Measurements from ENCODE around the gene FAM236B. TPM values are rescaled to one million over a fixed set of nuclear protein-coding genes. Genes with fewer than 3 reads are reported as not detected.
"Not testable (repeated sequence)": the region's sequence is repeated elsewhere in the genome, so short reads cannot be mapped to it uniquely, and the experiment has no call there.

Gene FAM236B
- total RNA-seq (2022) = not detected in 2 replicates
- Bru-seq, nascent RNA = not detected
- BruChase-seq, experiment 1, labeled RNA remaining after a 6-hour chase = not detected
- BruChase-seq, experiment 2, labeled RNA remaining after a 2-hour chase = not detected
- long read RNA-seq = 0 reads

GRCh38 chrX:72782560-72782959, at the start of gene FAM236B:
Gene FAM236B, minus strand, starts transcription at chrX:72782660. Its CDS starts 100 bp downstream, at chrX:72782560.
- H3K27me3 Mint-ChIP-seq (ENCODE audit: unreplicated experiment); H3K27ac Mint-ChIP-seq (ENCODE audit: unreplicated experiment); H3K36me3 Mint-ChIP-seq (ENCODE audit: insufficient read depth, unreplicated experiment); intact Hi-C loops (cut with micrococcal nuclease; ENCODE audit: unreplicated experiment); H3K9me3 Mint-ChIP-seq (ENCODE audit: low read depth, unreplicated experiment); H3K4me3 Mint-ChIP-seq (ENCODE audit: low read depth, unreplicated experiment); CTCF ChIA-PET; H3K4me1 Mint-ChIP-seq (ENCODE audit: low read depth, unreplicated experiment); DNase-seq; BruUV-seq (replicated peaks): not testable (repeated sequence)

- H3K4me3 Mint-ChIP-seq (ENCODE audit: low read depth, unreplicated experiment); H3K4me1 Mint-ChIP-seq (ENCODE audit: low read depth, unreplicated experiment); H3K27me3 Mint-ChIP-seq (ENCODE audit: unreplicated experiment); H3K9me3 Mint-ChIP-seq (ENCODE audit: low read depth, unreplicated experiment); intact Hi-C loops (cut with micrococcal nuclease; ENCODE audit: unreplicated experiment); H3K36me3 Mint-ChIP-seq (ENCODE audit: insufficient read depth, unreplicated experiment); H3K27ac Mint-ChIP-seq (ENCODE audit: unreplicated experiment); DNase-seq; CTCF ChIA-PET; BruUV-seq (replicated peaks): not testable (repeated sequence)
Measured at GRCh38 chrX:72830701-72831100, 48.2 kb upstream of the FAM236B start.

GRCh38 chrX:72808110-72808509, 25.6 kb upstream of the FAM236B start, which contains the start of gene FAM236D:
Gene FAM236D, minus strand, starts transcription at chrX:72808210. Its CDS starts 100 bp downstream, at chrX:72808110.
- CTCF ChIA-PET; H3K9me3 Mint-ChIP-seq (ENCODE audit: low read depth, unreplicated experiment); H3K4me1 Mint-ChIP-seq (ENCODE audit: low read depth, unreplicated experiment); H3K27me3 Mint-ChIP-seq (ENCODE audit: unreplicated experiment); H3K4me3 Mint-ChIP-seq (ENCODE audit: low read depth, unreplicated experiment); H3K36me3 Mint-ChIP-seq (ENCODE audit: insufficient read depth, unreplicated experiment); DNase-seq; intact Hi-C loops (cut with micrococcal nuclease; ENCODE audit: unreplicated experiment); BruUV-seq (replicated peaks); H3K27ac Mint-ChIP-seq (ENCODE audit: unreplicated experiment): not testable (repeated sequence)

- intact Hi-C loops (cut with micrococcal nuclease; ENCODE audit: unreplicated experiment); H3K9me3 Mint-ChIP-seq (ENCODE audit: low read depth, unreplicated experiment); DNase-seq; H3K27ac Mint-ChIP-seq (ENCODE audit: unreplicated experiment); H3K4me3 Mint-ChIP-seq (ENCODE audit: low read depth, unreplicated experiment); H3K27me3 Mint-ChIP-seq (ENCODE audit: unreplicated experiment); BruUV-seq (replicated peaks); H3K4me1 Mint-ChIP-seq (ENCODE audit: low read depth, unreplicated experiment); H3K36me3 Mint-ChIP-seq (ENCODE audit: insufficient read depth, unreplicated experiment); CTCF ChIA-PET: not testable (repeated sequence)
Measured at GRCh38 chrX:72790390-72790789, 7.9 kb upstream of the FAM236B start.

GRCh38 chrX:72788142-72788541, 5.7 kb upstream of the FAM236B start:
- H3K36me3 Mint-ChIP-seq (ENCODE audit: insufficient read depth, unreplicated experiment); H3K27ac Mint-ChIP-seq (ENCODE audit: unreplicated experiment); intact Hi-C loops (cut with micrococcal nuclease; ENCODE audit: unreplicated experiment); H3K27me3 Mint-ChIP-seq (ENCODE audit: unreplicated experiment); H3K4me1 Mint-ChIP-seq (ENCODE audit: low read depth, unreplicated experiment); CTCF ChIA-PET; DNase-seq; BruUV-seq (replicated peaks); H3K4me3 Mint-ChIP-seq (ENCODE audit: low read depth, unreplicated experiment); H3K9me3 Mint-ChIP-seq (ENCODE audit: low read depth, unreplicated experiment): not testable (repeated sequence)

GRCh38 chrX:72783964-72784363, 1.5 kb upstream of the FAM236B start:
- BruUV-seq (replicated peaks); H3K4me1 Mint-ChIP-seq (ENCODE audit: low read depth, unreplicated experiment); H3K9me3 Mint-ChIP-seq (ENCODE audit: low read depth, unreplicated experiment); intact Hi-C loops (cut with micrococcal nuclease; ENCODE audit: unreplicated experiment); H3K4me3 Mint-ChIP-seq (ENCODE audit: low read depth, unreplicated experiment); CTCF ChIA-PET; DNase-seq; H3K27me3 Mint-ChIP-seq (ENCODE audit: unreplicated experiment); H3K27ac Mint-ChIP-seq (ENCODE audit: unreplicated experiment); H3K36me3 Mint-ChIP-seq (ENCODE audit: insufficient read depth, unreplicated experiment): not testable (repeated sequence)

- DNase-seq; CTCF ChIA-PET; H3K9me3 Mint-ChIP-seq (ENCODE audit: low read depth, unreplicated experiment); H3K4me3 Mint-ChIP-seq (ENCODE audit: low read depth, unreplicated experiment); H3K4me1 Mint-ChIP-seq (ENCODE audit: low read depth, unreplicated experiment); intact Hi-C loops (cut with micrococcal nuclease; ENCODE audit: unreplicated experiment); H3K36me3 Mint-ChIP-seq (ENCODE audit: insufficient read depth, unreplicated experiment); H3K27ac Mint-ChIP-seq (ENCODE audit: unreplicated experiment); BruUV-seq (replicated peaks); H3K27me3 Mint-ChIP-seq (ENCODE audit: unreplicated experiment): not testable (repeated sequence)
Measured at GRCh38 chrX:72783365-72783936, 991 bp upstream of the FAM236B start.

- H3K4me1 Mint-ChIP-seq (ENCODE audit: low read depth, unreplicated experiment); BruUV-seq (replicated peaks); DNase-seq; H3K9me3 Mint-ChIP-seq (ENCODE audit: low read depth, unreplicated experiment); H3K27ac Mint-ChIP-seq (ENCODE audit: unreplicated experiment); H3K4me3 Mint-ChIP-seq (ENCODE audit: low read depth, unreplicated experiment); H3K36me3 Mint-ChIP-seq (ENCODE audit: insufficient read depth, unreplicated experiment); CTCF ChIA-PET; H3K27me3 Mint-ChIP-seq (ENCODE audit: unreplicated experiment); intact Hi-C loops (cut with micrococcal nuclease; ENCODE audit: unreplicated experiment): not testable (repeated sequence)
Measured at GRCh38 chrX:72778146-72778545, 4.3 kb downstream of the FAM236B start.

GRCh38 chrX:72777467-72777790, 5.0 kb downstream of the FAM236B start:
- H3K36me3 Mint-ChIP-seq (ENCODE audit: insufficient read depth, unreplicated experiment); intact Hi-C loops (cut with micrococcal nuclease; ENCODE audit: unreplicated experiment); H3K4me3 Mint-ChIP-seq (ENCODE audit: low read depth, unreplicated experiment); H3K27ac Mint-ChIP-seq (ENCODE audit: unreplicated experiment); H3K9me3 Mint-ChIP-seq (ENCODE audit: low read depth, unreplicated experiment); H3K4me1 Mint-ChIP-seq (ENCODE audit: low read depth, unreplicated experiment); H3K27me3 Mint-ChIP-seq (ENCODE audit: unreplicated experiment); CTCF ChIA-PET; DNase-seq; BruUV-seq (replicated peaks): not testable (repeated sequence)

GRCh38 chrX:72776653-72777466, 5.6 kb downstream of the FAM236B start, which contains the start of gene DMRTC1B:
Gene DMRTC1B, plus strand, starts transcription at chrX:72776890. Its CDS starts 68,246 bp downstream, at chrX:72845136.
- intact Hi-C loops (cut with micrococcal nuclease; ENCODE audit: unreplicated experiment); H3K9me3 Mint-ChIP-seq (ENCODE audit: low read depth, unreplicated experiment); CTCF ChIA-PET; H3K27ac Mint-ChIP-seq (ENCODE audit: unreplicated experiment); DNase-seq; H3K4me3 Mint-ChIP-seq (ENCODE audit: low read depth, unreplicated experiment); H3K36me3 Mint-ChIP-seq (ENCODE audit: insufficient read depth, unreplicated experiment); H3K4me1 Mint-ChIP-seq (ENCODE audit: low read depth, unreplicated experiment); H3K27me3 Mint-ChIP-seq (ENCODE audit: unreplicated experiment); BruUV-seq (replicated peaks): not testable (repeated sequence)

Measured in Calu3 (cell line).